Measurements from ENCODE around the gene BEX5. TPM values are rescaled to one million over a fixed set of nuclear protein-coding genes. Genes with fewer than 3 reads are reported as not detected.

BEX5 gene
- total RNA-seq, 1 donor from 2014 or later = 3.6 TPM

DNA sequence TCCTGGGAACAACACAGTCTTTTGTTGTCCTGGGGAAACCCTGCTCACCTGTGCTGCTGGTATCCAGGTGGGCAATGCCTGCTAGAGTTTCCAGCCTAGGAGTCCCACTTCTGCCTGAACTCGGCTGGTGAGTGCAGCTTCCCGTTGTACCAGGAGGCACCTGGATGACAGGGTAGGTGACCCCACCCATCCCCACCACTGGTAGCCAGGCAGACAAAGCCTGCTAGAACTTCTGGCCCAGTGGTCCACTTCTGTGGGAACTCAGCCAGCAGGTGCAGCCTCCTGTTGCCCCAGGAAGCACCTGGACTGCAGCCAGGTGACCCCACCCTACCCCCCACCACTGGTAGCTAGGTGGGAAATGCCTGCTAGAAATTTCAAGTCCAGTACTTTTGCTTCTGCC lies 40.0 kb downstream of the BEX5 start:
- H3K36me3 Mint-ChIP-seq (ENCODE audit: unreplicated experiment) = no peaks in the 10 kb centered on the region
- H3K9me3 Mint-ChIP-seq (ENCODE audit: unreplicated experiment) = no peaks in the 10 kb centered on the region
- TF ChIP-seq, protein P1, sequence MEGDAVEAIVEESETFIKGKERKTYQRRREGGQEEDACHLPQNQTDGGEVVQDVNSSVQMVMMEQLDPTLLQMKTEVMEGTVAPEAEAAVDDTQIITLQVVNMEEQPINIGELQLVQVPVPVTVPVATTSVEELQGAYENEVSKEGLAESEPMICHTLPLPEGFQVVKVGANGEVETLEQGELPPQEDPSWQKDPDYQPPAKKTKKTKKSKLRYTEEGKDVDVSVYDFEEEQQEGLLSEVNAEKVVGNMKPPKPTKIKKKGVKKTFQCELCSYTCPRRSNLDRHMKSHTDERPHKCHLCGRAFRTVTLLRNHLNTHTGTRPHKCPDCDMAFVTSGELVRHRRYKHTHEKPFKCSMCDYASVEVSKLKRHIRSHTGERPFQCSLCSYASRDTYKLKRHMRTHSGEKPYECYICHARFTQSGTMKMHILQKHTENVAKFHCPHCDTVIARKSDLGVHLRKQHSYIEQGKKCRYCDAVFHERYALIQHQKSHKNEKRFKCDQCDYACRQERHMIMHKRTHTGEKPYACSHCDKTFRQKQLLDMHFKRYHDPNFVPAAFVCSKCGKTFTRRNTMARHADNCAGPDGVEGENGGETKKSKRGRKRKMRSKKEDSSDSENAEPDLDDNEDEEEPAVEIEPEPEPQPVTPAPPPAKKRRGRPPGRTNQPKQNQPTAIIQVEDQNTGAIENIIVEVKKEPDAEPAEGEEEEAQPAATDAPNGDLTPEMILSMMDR (IDR thresholded peaks at IDR 0.05; ENCODE audit: partially characterized antibody, unreplicated experiment) = no peak
- no peak overlapping the region for H3K27ac Mint-ChIP-seq (ENCODE audit: unreplicated experiment)
- H3K27me3 Mint-ChIP-seq (ENCODE audit: unreplicated experiment) = no peaks in the 10 kb centered on the region
- no peaks in the 10 kb centered on the region for H3K4me1 Mint-ChIP-seq (ENCODE audit: low read depth, unreplicated experiment)
- H3K4me3 Mint-ChIP-seq (ENCODE audit: unreplicated experiment) = no peak overlapping the region
- no peak for DNase-seq

DNA sequence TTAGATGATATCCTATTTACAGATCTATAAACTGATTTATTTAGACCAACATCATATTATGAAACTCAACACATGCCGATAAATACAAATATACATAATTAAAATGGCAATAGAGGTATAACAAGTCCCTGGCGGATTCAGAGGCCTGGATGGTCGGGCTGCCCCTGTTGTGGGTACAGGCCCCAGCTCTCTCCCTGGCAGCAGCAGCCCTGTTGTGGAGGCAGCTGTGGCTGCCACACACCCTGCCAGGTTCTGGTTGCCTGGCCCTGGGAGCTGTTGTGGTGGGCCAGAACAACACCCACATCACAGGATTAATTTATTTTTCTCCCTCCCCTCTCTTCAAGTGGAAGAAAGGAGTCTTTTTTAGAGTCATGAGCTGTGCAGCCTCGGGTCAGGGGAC lies 42.4 kb downstream of the BEX5 start:
- no peak for DNase-seq
- H3K27ac Mint-ChIP-seq (ENCODE audit: unreplicated experiment) = no peak overlapping the region
- no peaks in the 10 kb centered on the region for H3K9me3 Mint-ChIP-seq (ENCODE audit: unreplicated experiment)
- no peaks in the 10 kb centered on the region for H3K27me3 Mint-ChIP-seq (ENCODE audit: unreplicated experiment)
- H3K36me3 Mint-ChIP-seq (ENCODE audit: unreplicated experiment) = no peaks in the 10 kb centered on the region
- H3K4me1 Mint-ChIP-seq (ENCODE audit: low read depth, unreplicated experiment) = no peaks in the 10 kb centered on the region
- TF ChIP-seq, protein P1 (IDR thresholded peaks at IDR 0.05; ENCODE audit: partially characterized antibody, unreplicated experiment) = no peak
- H3K4me3 Mint-ChIP-seq (ENCODE audit: unreplicated experiment) = no peak overlapping the region

Other genes starting within 250 kb of the BEX5 start
- 5.2 TPM for gene ZMAT1, start 223.9 kb downstream of the BEX5 start, total RNA-seq (ENCODE audit: unreplicated experiment)
- 6.3 TPM for gene TCEAL2, start 30.3 kb downstream of the BEX5 start, total RNA-seq (ENCODE audit: unreplicated experiment)
- not detected for gene TCEAL6, start 13.5 kb downstream of the BEX5 start, total RNA-seq (ENCODE audit: unreplicated experiment)
- 0.61 TPM for gene TCP11X1, start 59.3 kb upstream of the BEX5 start, total RNA-seq (ENCODE audit: unreplicated experiment)
- 1.4 TPM for gene NXF2, start 91.2 kb upstream of the BEX5 start, total RNA-seq (ENCODE audit: unreplicated experiment)